ENCODE results near the gene SLC37A2. TPM values are rescaled to one million over a fixed set of nuclear protein-coding genes. Genes with fewer than 3 reads are reported as not detected.

The SLC37A2 gene
- total and polyA plus RNA-seq, 7 donors = 1.2 to 14.1 (median 5.8) TPM

GRCh38 chr11:125105926-125106325, 42.8 kb downstream of the SLC37A2 start:
- Histone ChIP-seq H3K27me3 (no peaks in the 10 kb centered on the region), H3K4me3 (no peak overlapping the region), H3K27ac (no peak overlapping the region), H3K9me3 (no peaks in the 10 kb centered on the region), H3K4me1 (peaks cover 0 to 25% (median 18%) of the 10 kb centered on the region in 4 donors), H3K36me3 (no peaks in the 10 kb centered on the region)
- no peak for DNase-seq
- intact Hi-C loops (cut with DNase I) = no loop called here
- 86 to 96% methylated on average over 1 of the region's 1 CpG for WGBS, 2 donors
- TF ChIP-seq, protein P1, sequence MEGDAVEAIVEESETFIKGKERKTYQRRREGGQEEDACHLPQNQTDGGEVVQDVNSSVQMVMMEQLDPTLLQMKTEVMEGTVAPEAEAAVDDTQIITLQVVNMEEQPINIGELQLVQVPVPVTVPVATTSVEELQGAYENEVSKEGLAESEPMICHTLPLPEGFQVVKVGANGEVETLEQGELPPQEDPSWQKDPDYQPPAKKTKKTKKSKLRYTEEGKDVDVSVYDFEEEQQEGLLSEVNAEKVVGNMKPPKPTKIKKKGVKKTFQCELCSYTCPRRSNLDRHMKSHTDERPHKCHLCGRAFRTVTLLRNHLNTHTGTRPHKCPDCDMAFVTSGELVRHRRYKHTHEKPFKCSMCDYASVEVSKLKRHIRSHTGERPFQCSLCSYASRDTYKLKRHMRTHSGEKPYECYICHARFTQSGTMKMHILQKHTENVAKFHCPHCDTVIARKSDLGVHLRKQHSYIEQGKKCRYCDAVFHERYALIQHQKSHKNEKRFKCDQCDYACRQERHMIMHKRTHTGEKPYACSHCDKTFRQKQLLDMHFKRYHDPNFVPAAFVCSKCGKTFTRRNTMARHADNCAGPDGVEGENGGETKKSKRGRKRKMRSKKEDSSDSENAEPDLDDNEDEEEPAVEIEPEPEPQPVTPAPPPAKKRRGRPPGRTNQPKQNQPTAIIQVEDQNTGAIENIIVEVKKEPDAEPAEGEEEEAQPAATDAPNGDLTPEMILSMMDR (IDR thresholded peaks at IDR 0.05) = no peak
- TF ChIP-seq POLR2A (IDR thresholded peaks at IDR 0.05) (no peak), POLR2AphosphoS5 (IDR thresholded peaks at IDR 0.05) (no peak), EP300 (IDR thresholded peaks at IDR 0.05) (no peak)

GRCh38 chr11:125108469-125108868, 45.4 kb downstream of the SLC37A2 start:
- Histone ChIP-seq H3K4me3 (no peak overlapping the region), H3K36me3 (no peaks in the 10 kb centered on the region), H3K9me3 (no peaks in the 10 kb centered on the region), H3K27me3 (no peaks in the 10 kb centered on the region), H3K4me1 (peaks cover 0 to 9% (median 9%) of the 10 kb centered on the region in 4 donors), H3K27ac (no peak overlapping the region)
- intact Hi-C loops (cut with DNase I) = no loop called here
- WGBS, 2 donors = 73 to 79% methylated on average over 3 of the region's 3 CpGs
- DNase-seq = no peak
- TF ChIP-seq, protein P1 (IDR thresholded peaks at IDR 0.05) = no peak
- TF ChIP-seq POLR2A (IDR thresholded peaks at IDR 0.05) (no peak), POLR2AphosphoS5 (IDR thresholded peaks at IDR 0.05) (no peak), EP300 (IDR thresholded peaks at IDR 0.05) (no peak)

DNA sequence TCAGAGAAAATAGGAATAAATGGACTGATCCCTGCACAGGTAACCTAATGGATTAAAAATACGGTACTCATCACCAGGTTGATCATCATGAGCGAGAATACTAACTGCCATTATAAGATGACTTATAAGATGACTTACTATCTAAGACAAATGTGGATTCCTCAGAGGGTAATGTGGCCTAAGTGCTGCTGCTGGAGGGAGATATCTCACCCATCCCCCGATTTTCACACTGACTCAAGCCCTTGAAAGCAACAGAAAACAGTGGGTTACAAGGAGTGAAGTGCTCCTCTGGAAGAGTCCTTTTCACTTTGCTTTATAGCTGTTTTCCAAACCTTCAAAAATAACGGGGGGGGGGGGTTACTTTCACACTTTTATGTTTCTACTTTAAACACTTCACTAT, 47.4 kb downstream of the SLC37A2 start:
- TF ChIP-seq, protein P1 (IDR thresholded peaks at IDR 0.05) = no peak
- TF ChIP-seq POLR2A (IDR thresholded peaks at IDR 0.05) = no peak
- no peak for TF ChIP-seq POLR2AphosphoS5 (IDR thresholded peaks at IDR 0.05)
- no peak for TF ChIP-seq EP300 (IDR thresholded peaks at IDR 0.05)
- Histone ChIP-seq H3K27ac (peak overlapping the region in 1 of 4 donors; percentile 86), H3K27me3 (no peaks in the 10 kb centered on the region), H3K4me1 (peaks cover 0 to 9% (median 9%) of the 10 kb centered on the region in 4 donors), H3K36me3 (no peaks in the 10 kb centered on the region), H3K9me3 (no peaks in the 10 kb centered on the region), H3K4me3 (peak overlapping the region in 3 of 4 donors; percentile 68 to 74 (median 71))
- 53 to 55% methylated on average over 4 of the region's 4 CpGs for WGBS, 2 donors
- no peak for DNase-seq
- intact Hi-C loops (cut with DNase I) = loop anchor here (5.0 kb wide), 3 partner anchors 158 to 482 kb away; partner anchors contain the start of genes CCDC15 and STT3A

- no peak for DNase-seq
- H3K36me3 ChIP-seq = no peaks in the 10 kb centered on the region
- 0 to 1% methylated on average over 9 of the region's 9 CpGs for WGBS, 2 donors
- TF ChIP-seq EP300 (IDR thresholded peaks at IDR 0.05) = no peak
- no peak for TF ChIP-seq POLR2AphosphoS5 (IDR thresholded peaks at IDR 0.05)
- intact Hi-C loops (cut with DNase I) = loop anchor here (5.0 kb wide), 3 partner anchors 159 to 481 kb away; partner anchors contain the start of genes CCDC15 and STT3A
- H3K4me3 ChIP-seq = peak overlapping the region; percentile 60 to 74 (median 70)
- H3K27ac ChIP-seq = peak overlapping the region; percentile 82 to 86 (median 84)
- H3K27me3 ChIP-seq = no peaks in the 10 kb centered on the region
- H3K4me1 ChIP-seq = peaks cover 0 to 9% (median 9%) of the 10 kb centered on the region in 4 donors
- no peaks in the 10 kb centered on the region for H3K9me3 ChIP-seq
Measured at GRCh38 chr11:125111001-125111342, 47.9 kb downstream of the SLC37A2 start.

DNA sequence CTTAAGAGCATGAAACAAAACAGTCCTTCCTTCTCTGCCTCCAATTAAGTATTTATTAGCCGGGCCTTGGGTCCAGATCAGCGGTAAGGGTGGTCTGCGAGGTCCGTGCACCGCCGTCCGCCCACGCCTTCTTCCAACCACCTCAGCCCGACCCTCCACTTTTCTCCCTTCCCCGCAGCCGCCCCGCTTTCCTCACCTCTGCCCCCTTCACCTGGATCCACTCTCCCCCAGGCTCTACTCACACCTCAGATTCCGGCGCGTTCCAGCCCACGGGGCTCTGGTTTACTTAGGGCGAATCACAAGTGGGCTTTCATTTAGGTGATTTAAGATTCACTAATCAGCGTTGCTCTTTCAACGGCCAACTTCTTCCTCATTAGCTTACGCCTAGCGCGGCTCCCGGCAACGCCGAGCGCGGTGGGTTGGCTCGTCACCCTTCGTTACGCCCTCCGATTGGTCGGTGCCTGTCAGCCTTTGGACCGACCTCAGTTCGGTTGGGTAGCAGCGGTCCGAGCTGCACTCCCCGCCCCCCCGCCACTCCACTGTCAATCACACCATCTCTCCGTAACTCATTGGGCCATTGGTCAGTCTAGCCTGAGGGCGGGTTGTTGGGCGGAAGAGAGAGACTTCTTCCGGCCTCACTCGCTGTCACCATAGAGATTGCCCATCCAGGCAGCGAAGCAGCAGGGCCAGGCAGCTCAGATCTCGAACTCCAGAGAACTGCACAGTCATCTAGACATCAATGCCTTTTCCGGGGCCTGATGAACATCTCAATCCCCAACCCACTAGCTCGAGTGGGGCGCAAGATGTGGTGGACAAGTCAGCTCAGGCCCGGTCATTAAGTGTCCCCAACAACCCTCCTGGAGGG, 48.5 kb downstream of the SLC37A2 start, which contains the start of gene TMEM218:
TMEM218 (minus strand) TSS at position 284 of the 865 bp plus-strand sequence. CDS start 9,385 bp downstream, outside the sequence.
- Histone ChIP-seq H3K4me3 (peak within 1 kb of the TSS; percentile 60 to 74 (median 70)), H3K9me3 (no peaks in the 10 kb centered on the region), H3K27ac (peak within 1 kb of the TSS; percentile 82 to 86 (median 84)), H3K36me3 (no peaks in the 10 kb centered on the region), H3K27me3 (no peaks in the 10 kb centered on the region), H3K4me1 (peaks cover 0 to 9% (median 9%) of the 10 kb centered on the region in 4 donors)
- peak; percentile 100 for DNase-seq
- TF ChIP-seq POLR2AphosphoS5 (IDR thresholded peaks at IDR 0.05) = peak; percentile 17 to 62 (median 49)
- no peak for TF ChIP-seq EP300 (IDR thresholded peaks at IDR 0.05)
- TF ChIP-seq, protein P1 (IDR thresholded peaks at IDR 0.05) = no peak
- TF ChIP-seq POLR2A (IDR thresholded peaks at IDR 0.05) = no peak
- intact Hi-C loops (cut with DNase I) = loop anchor here (5.0 kb wide), 3 partner anchors 159 to 481 kb away; partner anchors contain the start of genes CCDC15 and STT3A
- 6% methylated on average over 49 of the region's 49 CpGs for WGBS, 2 donors
